Endodermal cell (in vitro differentiated cells): Measurements from ENCODE around the gene UFD1. TPM values are rescaled to one million over a fixed set of nuclear protein-coding genes. Genes with fewer than 3 reads are reported as not detected.

ENCODE experiments used
- DNase-seq: peaks from one replicate; pipeline ENCODE4 v3.0.0-alpha.2; 2017
- H3K27ac ChIP-seq: 2 replicates; pipeline ENCODE4 v1.5.1; 2013; ENCODE audit warnings: mild to moderate bottlenecking, low read depth, low read length, moderate library complexity
- H3K27me3 ChIP-seq: 2 replicates; pipeline ENCODE4 v1.6.1; 2013; ENCODE audit warnings: mild to moderate bottlenecking, low read length, moderate library complexity; ENCODE audit not compliant: insufficient read depth, control insufficient read depth, poor library complexity, severe bottlenecking
- H3K36me3 ChIP-seq: 2 replicates; pipeline ENCODE4 v1.7.0; 2013; ENCODE audit warnings: mild to moderate bottlenecking, low read length, moderate library complexity; ENCODE audit not compliant: control insufficient read depth, insufficient read depth
- H3K4me1 ChIP-seq: one replicate; pipeline ENCODE4 v1.7.0; 2013; ENCODE audit warnings: low read length; ENCODE audit not compliant: control insufficient read depth, insufficient read depth
- H3K4me3 ChIP-seq: 2 replicates; pipeline ENCODE4 v1.5.1; 2013; ENCODE audit warnings: mild to moderate bottlenecking, low read length, moderate library complexity
- H3K9ac ChIP-seq: 2 replicates; pipeline ENCODE4 v1.6.1; 2013; ENCODE audit warnings: mild to moderate bottlenecking, low read length, moderate library complexity; ENCODE audit not compliant: poor library complexity, severe bottlenecking; ENCODE audit errors: extremely low read depth
- H3K9me3 ChIP-seq: 2 replicates; pipeline ENCODE4 v1.6.1; 2013; ENCODE audit warnings: mild to moderate bottlenecking, low read length, moderate library complexity; ENCODE audit not compliant: control insufficient read depth
- H3K27ac Mint-ChIP-seq: 2 replicates; pipeline ENCODE4 v1.8.0; 2020; ENCODE audit warnings: mixed read lengths
- H3K27me3 Mint-ChIP-seq: 2 replicates; pipeline ENCODE4 v1.8.0; 2021; ENCODE audit warnings: mild to moderate bottlenecking, mixed read lengths; ENCODE audit not compliant: insufficient read depth
- H3K36me3 Mint-ChIP-seq: 2 replicates; pipeline ENCODE4 v1.8.0; 2020; ENCODE audit warnings: low read depth, mixed read lengths
- H3K4me1 Mint-ChIP-seq: 2 replicates; pipeline ENCODE4 v1.8.0; 2020; ENCODE audit warnings: mixed read lengths
- H3K4me3 Mint-ChIP-seq: 2 replicates; pipeline ENCODE4 v1.8.0; 2020; ENCODE audit warnings: mild to moderate bottlenecking, moderate library complexity, mixed read lengths
- H3K9me3 Mint-ChIP-seq: 2 replicates; pipeline ENCODE4 v1.8.0; 2020; ENCODE audit warnings: mild to moderate bottlenecking, mixed read lengths
- WGBS, 2 experiments: methylation state at CpG; one replicate each; pipeline versions ENCODE4 v1.1.5 to v1.1.7; 2013; ENCODE audit warnings: missing lambda C conversion rate in 2 of 2, mixed read lengths in 1 of 2; ENCODE audit not compliant: insufficient coverage in 1 of 2, insufficient read length in 1 of 2; 5-methylcytosine and 5-hydroxymethylcytosine counted together
- total RNA-seq, 2 donors: library from RNA; stranded (reverse); fragmentation: NEBNext Ultra II Directional in 1 of 2; extraction: Animal tissue kit (Norgen Biotek cat#: 25700) in 1 of 2; gene quantifications; 2 replicates in 1 of 2; 3 replicates in 1 of 2; pipeline ENCODE4 v1.2.1, GENCODE V29; 2021
- TF ChIP-seq, protein P1 (sequence below): fragments of 200-600 bp; sonication (generic); conservative IDR thresholded peaks from 2 replicates; pipeline ENCODE4 v1.5.0; 2021; ENCODE audit warnings: antibody characterized with exemption, mild to moderate bottlenecking

UFD1 gene
- total RNA-seq, 2 donors from 2014 or later = 67.7 to 69.2 TPM

DNA sequence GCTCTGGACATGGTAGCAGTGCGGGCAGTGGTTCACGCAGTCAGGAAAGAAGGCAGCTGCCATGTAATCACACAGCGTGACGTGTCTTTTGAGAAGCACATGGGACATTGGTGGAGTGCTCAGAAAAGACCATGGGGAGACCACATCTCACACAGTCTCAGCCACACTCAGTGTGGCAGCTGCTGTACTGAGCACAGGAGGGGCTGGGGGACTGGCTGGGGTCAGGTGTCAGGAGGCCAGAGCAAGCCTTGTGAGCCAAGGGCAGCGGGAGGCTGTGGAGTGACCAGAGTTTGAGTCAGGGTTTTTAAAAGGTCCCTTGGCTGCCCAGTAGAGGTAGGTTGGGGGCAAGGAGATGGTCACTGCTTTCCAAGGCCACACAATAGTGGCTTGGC lies 26.7 kb upstream of the UFD1 start:
- Histone ChIP-seq H3K9me3 (no peaks in the 10 kb centered on the region), H3K4me3 (no peak overlapping the region), H3K27me3 (no peaks in the 10 kb centered on the region), H3K9ac (no peak overlapping the region), H3K36me3 (peaks cover 10% of the 10 kb centered on the region), H3K4me1 (no peaks in the 10 kb centered on the region), H3K27ac (no peak overlapping the region)
- Mint-ChIP-seq H3K9me3 (no peaks in the 10 kb centered on the region), H3K27ac (peak overlapping the region; percentile 61), H3K27me3 (no peaks in the 10 kb centered on the region), H3K4me1 (no peaks in the 10 kb centered on the region), H3K36me3 (peaks cover 13% of the 10 kb centered on the region), H3K4me3 (no peak overlapping the region)
- TF ChIP-seq, protein P1, sequence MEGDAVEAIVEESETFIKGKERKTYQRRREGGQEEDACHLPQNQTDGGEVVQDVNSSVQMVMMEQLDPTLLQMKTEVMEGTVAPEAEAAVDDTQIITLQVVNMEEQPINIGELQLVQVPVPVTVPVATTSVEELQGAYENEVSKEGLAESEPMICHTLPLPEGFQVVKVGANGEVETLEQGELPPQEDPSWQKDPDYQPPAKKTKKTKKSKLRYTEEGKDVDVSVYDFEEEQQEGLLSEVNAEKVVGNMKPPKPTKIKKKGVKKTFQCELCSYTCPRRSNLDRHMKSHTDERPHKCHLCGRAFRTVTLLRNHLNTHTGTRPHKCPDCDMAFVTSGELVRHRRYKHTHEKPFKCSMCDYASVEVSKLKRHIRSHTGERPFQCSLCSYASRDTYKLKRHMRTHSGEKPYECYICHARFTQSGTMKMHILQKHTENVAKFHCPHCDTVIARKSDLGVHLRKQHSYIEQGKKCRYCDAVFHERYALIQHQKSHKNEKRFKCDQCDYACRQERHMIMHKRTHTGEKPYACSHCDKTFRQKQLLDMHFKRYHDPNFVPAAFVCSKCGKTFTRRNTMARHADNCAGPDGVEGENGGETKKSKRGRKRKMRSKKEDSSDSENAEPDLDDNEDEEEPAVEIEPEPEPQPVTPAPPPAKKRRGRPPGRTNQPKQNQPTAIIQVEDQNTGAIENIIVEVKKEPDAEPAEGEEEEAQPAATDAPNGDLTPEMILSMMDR = no peak
- no peak for DNase-seq
- WGBS, 2 experiments = 98 to 100% methylated on average over 3 to 5 of the region's 5 CpGs

GRCh38 chr22:19504900-19505734 lies 26.1 kb upstream of the UFD1 start:
- TF ChIP-seq, protein P1 = no peak
- Mint-ChIP-seq H3K4me1 (no peaks in the 10 kb centered on the region), H3K9me3 (no peaks in the 10 kb centered on the region), H3K27me3 (no peaks in the 10 kb centered on the region), H3K36me3 (peaks cover 13% of the 10 kb centered on the region), H3K4me3 (no peak overlapping the region), H3K27ac (no peak overlapping the region)
- Histone ChIP-seq H3K9me3 (no peaks in the 10 kb centered on the region), H3K36me3 (peaks cover 10% of the 10 kb centered on the region), H3K27me3 (no peaks in the 10 kb centered on the region), H3K4me3 (no peak overlapping the region), H3K4me1 (no peaks in the 10 kb centered on the region), H3K9ac (no peak overlapping the region), H3K27ac (no peak overlapping the region)
- WGBS, 2 experiments = 93 to 97% methylated on average over 14 to 18 of the region's 18 CpGs
- no peak for DNase-seq

- H3K27me3 ChIP-seq = no peaks in the 10 kb centered on the region
- peak overlapping the region; percentile 21 for H3K27ac Mint-ChIP-seq
Observed at GRCh38 chr22:19503869-19504268, 24.9 kb upstream of the UFD1 start.

More at GRCh38 chr22:19503869-19504268, 24.9 kb upstream of the UFD1 start:
- H3K4me3 ChIP-seq = no peak overlapping the region
- no peak overlapping the region for H3K27ac ChIP-seq
- H3K9ac ChIP-seq = no peak overlapping the region
- peaks cover 10% of the 10 kb centered on the region for H3K36me3 ChIP-seq
- Mint-ChIP-seq H3K4me3 (no peak overlapping the region), H3K36me3 (peaks cover 9% of the 10 kb centered on the region), H3K9me3 (no peaks in the 10 kb centered on the region), H3K27me3 (no peaks in the 10 kb centered on the region), H3K4me1 (no peaks in the 10 kb centered on the region)
- no peaks in the 10 kb centered on the region for H3K9me3 ChIP-seq
- peak; percentile 76 for DNase-seq
- TF ChIP-seq, protein P1 = peak; percentile 62
- no peaks in the 10 kb centered on the region for H3K4me1 ChIP-seq
- WGBS, 2 experiments = 90 to 91% methylated on average over 8 to 9 of the region's 9 CpGs
